Ecto neural progenitor cell (in vitro differentiated cells): ENCODE data around the gene CCNG1.
"Not testable (repeated sequence)": the region's sequence is repeated elsewhere in the genome, so short reads cannot be mapped to it uniquely, and the experiment has no call there.

Experiments used
- DNase-seq: peaks from one replicate; pipeline ENCODE4 v3.0.0-alpha.2; 2018; ENCODE audit warnings: low spot score

The CCNG1 gene, protein sequence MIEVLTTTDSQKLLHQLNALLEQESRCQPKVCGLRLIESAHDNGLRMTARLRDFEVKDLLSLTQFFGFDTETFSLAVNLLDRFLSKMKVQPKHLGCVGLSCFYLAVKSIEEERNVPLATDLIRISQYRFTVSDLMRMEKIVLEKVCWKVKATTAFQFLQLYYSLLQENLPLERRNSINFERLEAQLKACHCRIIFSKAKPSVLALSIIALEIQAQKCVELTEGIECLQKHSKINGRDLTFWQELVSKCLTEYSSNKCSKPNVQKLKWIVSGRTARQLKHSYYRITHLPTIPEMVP

DNA sequence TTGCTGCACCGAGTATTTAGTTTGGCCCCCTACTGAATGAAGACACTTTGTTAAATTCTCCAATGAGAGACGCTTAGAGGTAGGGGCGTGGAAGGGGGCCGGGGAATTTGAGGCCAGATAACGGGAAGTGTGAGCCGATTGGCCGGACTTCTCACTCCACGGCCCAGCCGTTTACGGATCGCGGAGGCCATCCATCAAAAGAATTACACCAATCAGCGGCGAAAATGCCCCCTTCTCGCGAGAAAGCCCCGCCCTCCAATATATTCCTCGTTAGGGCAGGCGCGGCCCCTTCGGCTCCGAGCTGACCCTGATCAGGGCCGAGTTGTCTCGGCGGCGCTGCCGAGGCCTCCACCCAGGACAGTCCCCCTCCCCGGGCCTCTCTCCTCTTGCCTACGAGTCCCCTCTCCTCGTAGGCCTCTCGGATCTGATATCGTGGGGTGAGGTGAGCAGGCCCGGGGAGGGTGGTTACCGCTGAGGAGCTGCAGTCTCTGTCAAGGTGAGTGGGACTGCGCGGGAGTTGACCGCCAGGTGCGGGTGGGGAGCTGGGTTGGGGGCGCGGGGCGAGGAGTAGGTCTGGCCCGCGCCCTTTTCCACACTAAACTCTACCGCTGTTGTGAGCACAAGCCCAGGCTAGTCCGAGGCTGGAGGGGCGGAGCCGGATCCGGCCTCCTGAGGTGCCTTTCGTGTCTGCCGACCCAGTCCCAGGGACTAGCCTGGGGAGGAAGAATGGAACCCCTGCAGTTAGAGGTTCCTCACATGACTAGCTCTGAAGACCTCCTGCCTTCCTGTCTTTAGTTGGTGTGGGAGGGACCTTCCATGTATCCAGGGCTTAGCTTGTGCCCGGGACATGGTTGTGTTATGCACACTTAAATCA lies at the start of gene CCNG1:
Gene CCNG1 (plus strand): TSS at position 287 of the 874 bp plus-strand sequence. CDS start 1,662 bp downstream, outside the sequence.
- peak; percentile 95 for DNase-seq

GRCh38 chr5:163395792-163396191 lies 41.6 kb upstream of the CCNG1 start:
- no peak for DNase-seq

DNA sequence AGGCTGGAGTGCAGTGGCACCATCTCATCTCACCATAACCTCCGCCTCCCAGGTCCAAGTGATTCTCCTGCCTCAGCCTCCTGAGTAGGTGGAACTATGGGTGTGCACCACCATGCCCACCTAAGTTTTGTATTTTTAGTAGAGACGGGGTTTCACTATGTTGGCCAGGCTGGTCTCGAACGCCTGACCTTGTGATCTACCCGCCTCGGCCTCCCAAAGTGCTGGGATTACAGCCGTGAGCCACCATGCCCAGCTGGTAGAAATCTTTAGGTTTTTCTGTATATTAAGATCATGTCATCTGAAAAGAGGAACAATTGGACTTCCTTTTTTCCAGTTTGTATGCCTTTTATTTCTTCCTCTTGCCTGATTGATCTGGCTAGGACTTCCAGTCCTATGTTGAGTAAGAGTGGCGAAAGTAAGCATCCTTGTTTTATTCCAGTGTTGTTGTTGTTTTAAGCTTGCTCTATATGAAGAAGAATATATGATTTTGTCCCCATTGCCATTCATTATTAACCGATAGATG lies 40.5 kb upstream of the CCNG1 start:
- not testable (repeated sequence) for DNase-seq

DNA sequence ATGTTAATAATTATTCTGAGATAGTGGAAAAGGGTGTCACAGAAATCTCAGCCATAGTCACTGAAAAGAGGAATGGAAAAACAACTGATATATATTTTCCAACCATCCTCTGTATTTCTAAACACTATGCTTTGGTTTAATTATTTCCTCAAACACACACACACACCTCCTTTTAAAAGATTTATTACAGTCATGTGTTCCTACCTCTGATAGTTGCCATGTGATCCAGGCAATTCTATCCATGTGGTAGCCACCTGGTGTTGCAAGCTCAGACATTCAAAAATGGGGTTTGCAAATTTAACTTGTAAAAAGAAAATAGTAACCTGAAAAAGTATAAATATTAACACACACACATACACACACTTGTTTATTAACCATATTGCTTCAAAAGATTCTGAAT lies 40.0 kb upstream of the CCNG1 start:
- DNase-seq, result no peak

- DNase-seq, result no peak
Measured at GRCh38 chr5:163399923-163400322, 37.5 kb upstream of the CCNG1 start.

DNA sequence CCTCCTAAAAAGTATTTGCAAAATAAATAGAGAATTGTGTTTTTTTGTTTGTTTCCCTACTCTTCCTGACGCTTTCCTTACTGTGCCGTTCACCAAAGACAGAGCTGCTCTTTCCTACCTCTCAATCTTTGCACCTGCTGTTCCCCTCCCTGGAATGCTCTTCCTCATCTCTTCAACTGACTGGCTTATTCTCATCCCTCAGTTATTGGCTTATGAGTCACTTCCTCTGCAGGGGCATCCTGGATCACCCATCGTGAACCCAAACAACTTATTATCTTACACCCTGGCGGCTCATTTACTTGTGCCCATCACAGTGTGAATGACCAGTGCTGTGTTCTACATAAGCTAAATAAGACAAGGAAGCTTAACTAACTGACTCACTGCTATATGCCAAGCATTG lies 36.1 kb upstream of the CCNG1 start:
- no peak for DNase-seq

DNA sequence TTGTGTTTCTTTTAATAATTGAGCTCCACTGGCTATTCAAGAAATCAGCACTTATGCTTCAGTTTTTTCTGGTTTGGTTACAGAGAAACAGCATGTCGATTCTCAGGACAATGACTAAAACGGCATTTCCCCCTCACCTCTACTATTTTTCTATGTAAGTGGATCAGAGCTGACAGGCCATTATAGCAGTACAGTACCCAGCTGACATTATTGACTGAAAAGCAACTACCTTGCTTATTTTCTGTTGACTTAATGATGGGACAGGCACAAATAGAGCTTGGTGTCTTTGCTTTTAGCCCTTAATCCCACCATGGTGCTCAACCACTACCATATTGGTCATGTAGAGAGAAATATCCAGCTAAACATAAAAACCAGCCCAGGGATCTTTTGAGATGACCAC lies 35.4 kb upstream of the CCNG1 start:
- no peak for DNase-seq

DNA sequence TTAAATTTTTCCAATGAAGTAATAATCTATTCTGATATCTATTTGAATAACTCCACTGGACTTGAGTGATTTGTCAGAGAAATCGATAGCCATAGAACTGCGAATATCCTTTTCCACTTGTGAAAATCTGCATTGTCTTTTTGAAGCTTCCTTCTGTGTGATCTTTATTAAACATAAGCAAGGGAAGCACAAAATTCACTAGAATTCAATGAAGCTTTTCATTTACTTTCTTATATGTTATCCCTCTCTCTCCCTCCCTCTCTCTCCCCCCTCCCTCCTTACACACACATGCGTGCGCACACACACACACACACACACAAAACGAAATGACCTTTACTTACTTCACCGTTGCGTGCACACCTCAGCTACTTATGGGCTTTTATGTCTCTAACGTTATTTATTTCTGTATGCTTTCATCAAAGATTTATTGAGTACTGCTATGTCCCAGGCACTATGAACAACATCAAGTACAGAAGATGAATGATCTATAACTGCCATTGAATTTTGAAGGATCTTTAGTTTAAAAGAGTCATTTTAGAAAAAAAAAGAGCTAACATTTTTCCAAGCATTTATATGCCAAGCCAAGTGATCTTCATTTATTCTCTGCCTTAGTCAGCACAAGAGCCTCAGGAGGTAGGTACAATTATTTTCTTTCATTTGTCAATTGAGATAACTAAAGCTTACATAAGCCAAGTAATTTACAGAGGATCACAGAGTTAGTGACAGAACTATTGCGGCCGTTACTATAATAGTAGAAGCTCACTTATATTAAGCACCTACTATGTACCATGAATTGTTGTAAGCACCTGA lies 32.8 kb upstream of the CCNG1 start:
- no peak for DNase-seq

- no peak for DNase-seq
Measured at GRCh38 chr5:163407034-163407655, 30.2 kb upstream of the CCNG1 start.

GRCh38 chr5:163408311-163408923 lies 29.0 kb upstream of the CCNG1 start:
- DNase-seq, result peak; percentile 60

DNA sequence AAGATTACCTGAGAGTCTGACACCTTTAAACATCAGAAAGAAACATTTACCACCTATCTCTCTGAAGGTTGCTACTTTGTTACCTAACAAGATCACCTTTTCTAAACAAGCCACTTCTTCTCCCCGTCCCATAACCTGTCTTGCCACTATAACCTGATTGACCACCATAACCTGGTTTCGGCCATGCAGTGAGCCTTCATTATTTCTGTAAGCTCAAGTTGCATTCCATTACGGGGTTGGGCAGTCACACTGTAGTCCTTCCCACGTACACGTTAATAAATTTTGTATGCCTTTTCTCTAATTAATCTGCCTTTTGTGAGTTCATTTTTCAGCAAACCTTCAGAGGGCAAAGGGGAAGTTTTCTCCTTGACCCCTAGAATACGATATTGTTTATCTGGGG lies 28.0 kb upstream of the CCNG1 start:
- no peak for DNase-seq

DNA sequence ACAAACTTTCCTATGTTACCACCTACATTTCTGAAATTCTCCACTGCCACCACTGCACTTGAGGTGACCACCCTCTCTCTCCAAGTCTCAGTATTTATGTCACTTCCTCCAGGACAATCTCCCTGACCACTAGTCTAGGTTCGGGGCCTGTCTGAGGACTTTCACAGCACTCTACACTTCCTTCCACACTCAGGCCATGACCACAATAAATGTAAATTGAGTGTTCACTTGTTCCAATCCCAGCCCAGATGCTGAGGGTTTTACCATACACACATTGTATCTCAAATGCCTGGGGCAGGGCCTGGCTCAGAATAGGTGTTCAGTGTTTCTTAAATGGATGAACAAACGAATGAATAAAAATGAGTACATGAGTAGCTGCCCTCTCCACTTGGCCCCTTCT lies 26.9 kb upstream of the CCNG1 start:
- DNase-seq, result no peak

GRCh38 chr5:163415673-163416072 lies 21.7 kb upstream of the CCNG1 start:
- not testable (repeated sequence) for DNase-seq

GRCh38 chr5:163424836-163425235 lies 12.6 kb upstream of the CCNG1 start:
- DNase-seq, result no peak

DNA sequence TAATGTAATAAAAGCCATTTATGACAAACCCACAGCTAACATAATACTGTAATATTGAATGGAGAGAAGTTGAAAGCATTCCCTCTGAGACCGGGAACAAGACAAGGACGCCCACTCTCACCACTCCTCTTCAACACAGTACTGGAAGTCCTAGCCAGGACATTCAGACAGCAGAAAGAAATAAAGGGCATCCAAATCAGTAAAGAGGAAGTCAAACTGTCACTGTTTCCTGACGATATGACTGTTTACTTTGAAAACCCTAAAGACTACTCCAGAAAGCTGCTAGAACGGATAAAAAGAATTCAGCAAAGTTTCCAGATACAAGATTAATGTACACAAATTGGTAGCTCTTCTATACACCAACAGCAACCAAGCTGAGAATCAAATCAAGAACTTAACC lies 11.3 kb upstream of the CCNG1 start:
- DNase-seq, result not testable (repeated sequence)

DNA sequence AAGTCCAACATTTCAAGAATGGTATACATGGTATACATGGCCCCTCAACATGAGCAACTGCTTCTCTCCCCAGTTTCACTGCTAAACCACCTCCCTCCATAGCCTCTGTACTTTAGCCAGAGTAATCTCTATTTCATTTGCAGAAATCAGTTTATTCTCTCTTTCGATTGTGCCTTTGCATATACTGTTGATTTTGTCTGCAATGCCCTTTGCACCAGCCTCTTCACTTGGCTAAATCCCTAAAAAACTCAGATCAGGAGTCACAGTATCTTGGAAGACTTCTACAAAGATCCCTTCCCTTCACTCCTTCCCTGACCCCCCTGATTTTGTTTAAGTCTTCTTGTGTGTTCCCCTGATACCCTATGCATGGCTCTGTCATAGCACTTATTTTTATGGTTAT lies 4.9 kb upstream of the CCNG1 start:
- no peak for DNase-seq

DNA sequence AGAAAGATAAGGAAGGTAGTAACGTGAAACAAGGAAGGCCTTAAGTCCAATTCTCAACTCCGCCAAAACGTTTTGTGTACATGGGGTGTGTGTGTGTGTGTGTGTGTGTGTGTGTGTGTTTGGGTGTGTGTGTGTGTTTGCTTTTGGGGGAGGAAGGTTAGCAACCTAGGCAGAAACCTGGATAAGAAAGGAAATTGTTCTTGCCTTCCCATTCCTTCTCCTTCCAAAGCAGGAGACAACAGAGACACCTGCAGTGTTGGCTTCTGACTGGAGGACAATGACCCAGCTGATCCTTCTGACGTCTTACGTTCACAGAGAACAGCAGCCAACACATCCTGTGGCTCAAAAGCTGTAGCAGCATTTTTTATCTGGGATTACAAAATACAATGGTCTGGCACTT lies 4.1 kb upstream of the CCNG1 start:
- no peak for DNase-seq

DNA sequence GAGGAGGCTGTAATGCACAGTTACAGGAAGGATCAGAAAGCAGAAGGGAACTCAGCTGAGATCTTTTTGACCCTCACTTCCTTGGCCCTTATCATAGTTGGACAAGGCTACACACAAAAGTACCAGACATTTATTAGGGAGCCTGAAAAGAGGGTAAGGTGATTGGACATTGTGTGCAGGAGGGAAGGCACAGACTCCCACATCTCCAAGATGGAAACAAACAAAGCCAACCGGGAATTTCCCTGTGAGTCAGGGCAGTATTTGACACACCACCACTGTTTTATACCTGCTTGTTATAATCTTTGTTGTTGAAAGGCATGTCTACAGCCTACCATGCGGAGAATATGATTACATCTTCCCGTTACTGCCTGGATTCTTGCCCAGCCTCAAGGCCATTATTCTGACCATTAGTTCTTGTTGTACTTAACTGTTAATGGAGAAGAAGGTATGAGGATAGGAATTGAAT lies 3.0 kb upstream of the CCNG1 start:
- no peak for DNase-seq

DNA sequence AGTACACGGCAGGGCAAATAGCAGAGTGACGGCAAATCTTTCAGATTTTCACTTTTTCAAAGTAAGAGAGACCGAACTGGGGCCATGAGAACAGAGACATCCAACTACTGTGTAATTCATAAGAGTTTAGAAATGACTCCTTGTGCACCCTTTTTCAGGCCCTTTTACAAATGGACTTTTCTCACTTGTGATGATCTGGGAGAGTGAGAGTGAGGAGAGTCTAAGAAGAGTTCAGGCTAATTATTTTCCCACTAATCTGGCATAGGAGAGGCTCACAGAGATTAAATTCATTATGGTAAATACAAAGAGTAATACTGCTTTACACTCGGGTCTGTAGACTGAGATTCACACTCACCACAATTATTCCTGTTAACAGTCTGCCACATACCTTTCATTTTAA lies 880 bp upstream of the CCNG1 start:
- no peak for DNase-seq

GRCh38 chr5:163437011-163437308 lies 435 bp upstream of the CCNG1 start:
- no peak for DNase-seq

- DNase-seq, result no peak
Measured at GRCh38 chr5:163439092-163439425, 1.7 kb downstream of the CCNG1 start.

DNA sequence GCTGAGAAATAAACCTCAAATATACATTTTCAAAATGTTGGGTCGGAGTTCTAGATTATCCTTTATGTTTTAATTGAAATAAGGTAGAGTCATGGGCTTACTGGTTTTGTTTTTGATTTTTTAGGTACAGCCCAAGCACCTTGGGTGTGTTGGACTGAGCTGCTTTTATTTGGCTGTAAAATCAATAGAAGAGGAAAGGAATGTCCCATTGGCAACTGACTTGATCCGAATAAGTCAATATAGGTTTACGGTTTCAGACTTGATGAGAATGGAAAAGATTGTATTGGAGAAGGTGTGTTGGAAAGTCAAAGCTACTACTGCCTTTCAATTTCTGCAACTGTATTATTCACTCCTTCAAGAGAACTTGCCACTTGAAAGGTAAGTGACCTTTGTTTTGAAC lies 3.6 kb downstream of the CCNG1 start:
- no peak for DNase-seq
